ENCODE measurements around the gene MILR1.

Gene MILR1

DNA sequence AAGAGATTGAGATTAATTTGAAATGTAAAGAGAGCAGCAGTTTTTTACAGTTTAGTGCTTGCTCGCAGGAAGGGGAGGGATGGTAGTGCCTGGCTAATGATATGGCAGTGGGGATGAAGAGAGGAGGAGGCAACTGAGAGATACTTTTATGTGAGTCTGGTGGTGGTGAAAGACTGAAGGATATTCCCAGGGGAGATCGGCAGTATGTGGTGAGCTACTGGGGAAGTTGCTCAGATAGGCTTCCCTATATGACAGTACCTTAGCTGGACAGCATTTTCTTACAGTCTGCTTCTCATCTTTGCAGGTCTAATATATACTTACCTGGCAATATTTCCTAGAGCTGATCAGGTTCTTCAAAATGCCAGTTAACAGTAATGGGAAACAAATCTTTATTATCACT is 66.5 kb downstream of the MILR1 start:
- in situ Hi-C loops (cut with HindIII; ENCODE audit: low sequenced_read_pairs): no loop called here
- no peak for DNase-seq (ENCODE audit: low read depth)
- H3K4me3 ChIP-seq (ENCODE audit: low read depth, low read length): no peak overlapping the region
- TF ChIP-seq CTCF (IDR thresholded peaks at IDR 0.05; ENCODE audit: low read depth, low read length, missing control alignments): no peak

GRCh38 chr17:64515829-64516228 is 66.9 kb downstream of the MILR1 start:
- in situ Hi-C loops (cut with HindIII; ENCODE audit: low sequenced_read_pairs): no loop called here
- no peak for TF ChIP-seq CTCF (IDR thresholded peaks at IDR 0.05; ENCODE audit: low read depth, low read length, missing control alignments)
- H3K4me3 ChIP-seq (ENCODE audit: low read depth, low read length): no peak overlapping the region
- no peak for DNase-seq (ENCODE audit: low read depth)
